Measurements from ENCODE around the gene SFPQ.

- TF ChIP-seq POLR2A (IDR thresholded peaks at IDR 0.05; ENCODE audit: low read depth, low read length) (no peak), TAF1 (IDR thresholded peaks at IDR 0.05; ENCODE audit: low read depth, low read length) (no peak), POLR2AphosphoS5 (IDR thresholded peaks at IDR 0.05; ENCODE audit: low read depth, low read length) (no peak), PAX5 (IDR thresholded peaks at IDR 0.05; ENCODE audit: insufficient read depth, low read length, severe bottlenecking) (no peak)
Observed at GRCh38 chr1:35143737-35144508, 49.0 kb downstream of the SFPQ start.

Measured in GM12891 (cell line).